Smooth muscle cell (in vitro differentiated cells): Measurements from ENCODE around the gene EXOC3L4. TPM values are rescaled to one million over a fixed set of nuclear protein-coding genes. Genes with fewer than 3 reads are reported as not detected.

Experiments
- DNase-seq: peaks from one replicate; lab custom pipeline; 2025; ENCODE audit not compliant: unreplicated experiment; lab: John Stamatoyannopoulos, UW
- H2AFZ ChIP-seq: fragments of 200-600 bp; sonication (generic); 2 replicates; pipeline ENCODE4 v1.6.0; 2016; ENCODE audit warnings: antibody characterized with exemption, low read depth, mild to moderate bottlenecking
- H3F3A ChIP-seq: fragments of 200-600 bp; sonication (generic); 2 replicates; pipeline ENCODE4 v1.6.0; 2017; ENCODE audit warnings: antibody characterized with exemption, low read depth
- H3K27ac ChIP-seq: fragments of 200-600 bp; sonication (generic); 2 replicates; pipeline ENCODE4 v1.5.1; 2016; ENCODE audit warnings: low read depth, mild to moderate bottlenecking
- H3K27me3 ChIP-seq: fragments of 200-600 bp; sonication (generic); 2 replicates; pipeline ENCODE4 v1.6.1; 2016; ENCODE audit warnings: low read depth, mild to moderate bottlenecking
- H3K36me3 ChIP-seq: fragments of 200-600 bp; sonication (generic); 2 replicates; pipeline ENCODE4 v1.5.1; 2016; ENCODE audit warnings: low read depth
- H3K4me1 ChIP-seq: fragments of 200-600 bp; sonication (generic); 2 replicates; pipeline ENCODE4 v1.5.1; 2016; ENCODE audit warnings: low read depth
- H3K4me2 ChIP-seq: fragments of 200-600 bp; sonication (generic); 2 replicates; pipeline ENCODE4 v1.6.0; 2016; ENCODE audit warnings: mild to moderate bottlenecking
- H3K4me3 ChIP-seq: fragments of 200-600 bp; sonication (generic); 2 replicates; pipeline ENCODE4 v1.5.1; 2016; ENCODE audit warnings: mild to moderate bottlenecking
- H3K79me2 ChIP-seq: fragments of 200-600 bp; sonication (generic); 2 replicates; pipeline ENCODE4 v1.6.0; 2016; ENCODE audit warnings: low read depth, mild to moderate bottlenecking
- H3K9ac ChIP-seq: fragments of 200-600 bp; sonication (generic); 2 replicates; pipeline ENCODE4 v1.6.0; 2016; ENCODE audit warnings: low read depth
- H3K9me3 ChIP-seq: fragments of 200-600 bp; sonication (generic); replicated peaks from 2 replicates; pipeline ENCODE4 v1.5.1; 2016; ENCODE audit warnings: low read depth
- H4K20me1 ChIP-seq: fragments of 200-600 bp; sonication (generic); 2 replicates; pipeline ENCODE4 v1.6.0; 2016; ENCODE audit warnings: low read depth
- CTCF ChIP-seq: fragments of 200-600 bp; sonication (generic); IDR thresholded peaks from 2 replicates; pipeline ENCODE4 v1.5.1; 2017; ENCODE audit warnings: borderline replicate concordance, mild to moderate bottlenecking, antibody characterized with exemption; ENCODE audit not compliant: insufficient read depth, poor library complexity, severe bottlenecking
- WGBS: methylation state at CpG from one replicate; pipeline ENCODE4 v1.1.7; 2016; ENCODE audit warnings: low lambda C conversion rate; 5-methylcytosine and 5-hydroxymethylcytosine counted together
- polyA plus RNA-seq: library from polyadenylated mRNA; unstranded; fragments of >200 nt; fragmentation: Nextera tagmentation; extraction: Ambion mirVana; gene quantifications from 2 replicates; pipeline ENCODE4 v1.2.1, GENCODE V29; 2016
- total RNA-seq: library from RNA; depleted of rRNA; stranded (reverse); fragments of >200 nt; gene quantifications from 2 replicates; pipeline ENCODE4 v1.2.3, GENCODE V29; 2014

Gene EXOC3L4
- total and polyA plus RNA-seq, 2 experiments from 2014 or later = not detected

- 84% methylated on average over 20 of the region's 21 CpGs for WGBS
- Histone ChIP-seq H3K9ac (no peak overlapping the region), H3K4me2 (no peak overlapping the region), H3K79me2 (no peaks in the 10 kb centered on the region), H3K4me3 (no peak overlapping the region), H3F3A (peaks cover 8% of the 10 kb centered on the region), H3K36me3 (no peaks in the 10 kb centered on the region), H3K27me3 (no peaks in the 10 kb centered on the region), H2AFZ (no peak overlapping the region), H3K27ac (no peak overlapping the region), H4K20me1 (no peaks in the 10 kb centered on the region), H3K9me3 (no peaks in the 10 kb centered on the region), H3K4me1 (peaks cover 5% of the 10 kb centered on the region)
- TF ChIP-seq CTCF = no peak
- DNase-seq = no peak
These were observed 21.7 kb upstream of the EXOC3L4 start for GRCh38 chr14:103072595-103073366.

GRCh38 chr14:103073367-103073875, 21.1 kb upstream of the EXOC3L4 start:
- 95% methylated on average over 14 of the region's 14 CpGs for WGBS
- Histone ChIP-seq H3K9ac (no peak overlapping the region), H3F3A (peaks cover 8% of the 10 kb centered on the region), H2AFZ (no peak overlapping the region), H3K27me3 (no peaks in the 10 kb centered on the region), H4K20me1 (no peaks in the 10 kb centered on the region), H3K36me3 (no peaks in the 10 kb centered on the region), H3K9me3 (no peaks in the 10 kb centered on the region), H3K79me2 (no peaks in the 10 kb centered on the region), H3K27ac (no peak overlapping the region), H3K4me1 (peaks cover 5% of the 10 kb centered on the region), H3K4me2 (no peak overlapping the region), H3K4me3 (no peak overlapping the region)
- DNase-seq = no peak
- TF ChIP-seq CTCF = no peak

- Histone ChIP-seq H3K4me1 (peaks cover 5% of the 10 kb centered on the region), H3F3A (peaks cover 8% of the 10 kb centered on the region), H3K4me2 (no peak overlapping the region), H4K20me1 (no peaks in the 10 kb centered on the region), H2AFZ (no peak overlapping the region), H3K79me2 (no peaks in the 10 kb centered on the region), H3K9me3 (no peaks in the 10 kb centered on the region), H3K27ac (no peak overlapping the region), H3K27me3 (no peaks in the 10 kb centered on the region), H3K4me3 (no peak overlapping the region), H3K36me3 (no peaks in the 10 kb centered on the region), H3K9ac (no peak overlapping the region)
- 70% methylated on average over 21 of the region's 21 CpGs for WGBS
- DNase-seq = no peak
- TF ChIP-seq CTCF = no peak
These were observed 20.4 kb upstream of the EXOC3L4 start for GRCh38 chr14:103073876-103074728.
